Hematopoietic multipotent progenitor cell treated with erythropoietin and hydrocortisone succinate and interleukin-3 and kit ligand, for 17 days (in vitro differentiated cells): ENCODE results near the gene TRPV5.

Source experiments
- DNase-seq: peaks from one replicate; pipeline ENCODE4 v3.0.0-alpha.2; 2015; ENCODE audit warnings: low spot score

The TRPV5 gene

GRCh38 chr7:142885311-142886230, 48.0 kb downstream of the TRPV5 start, which contains the start of gene TRPV6:
Gene TRPV6, minus strand, starts transcription at chr7:142885745.
- no peak for DNase-seq

DNA sequence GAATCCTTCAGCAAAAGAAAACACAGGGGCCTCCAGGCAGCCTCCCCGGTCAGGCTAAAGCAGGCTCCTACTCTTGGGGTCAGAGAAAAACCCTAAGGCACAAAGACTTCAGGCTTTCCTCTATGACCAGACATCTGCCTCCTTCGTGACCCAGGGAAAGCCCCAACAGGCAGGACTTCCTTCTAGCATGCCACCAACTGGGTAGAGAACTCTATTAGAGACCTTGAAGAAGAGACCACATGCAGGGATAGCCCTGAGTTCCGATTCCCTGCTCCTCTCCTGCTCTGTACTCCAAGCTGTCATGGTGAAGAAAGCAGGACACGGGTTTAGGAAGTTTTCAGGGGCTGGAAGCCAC, 49.3 kb downstream of the TRPV5 start:
- no peak for DNase-seq

GRCh38 chr7:142883571-142884285, 49.8 kb downstream of the TRPV5 start:
- no peak for DNase-seq

DNA sequence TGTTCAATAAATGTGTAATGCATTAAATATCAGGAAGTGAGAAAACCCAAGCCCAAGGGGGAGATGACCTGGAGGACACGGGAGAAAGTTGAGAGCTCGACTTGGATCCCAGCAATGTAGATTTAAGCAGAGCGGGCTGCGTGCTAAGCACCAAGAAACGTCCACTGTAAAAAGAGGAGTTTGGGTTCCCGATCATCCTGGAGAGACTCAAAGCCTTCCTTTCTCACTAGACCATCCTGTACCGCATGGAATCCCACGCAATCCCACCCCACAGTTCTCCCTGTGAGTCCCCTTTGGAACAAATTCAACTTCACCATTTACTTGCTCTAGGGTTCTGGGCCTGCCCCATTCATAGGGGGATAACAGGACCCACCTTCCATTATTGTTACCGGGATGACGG, 50.4 kb downstream of the TRPV5 start:
- DNase-seq, result no peak

- DNase-seq, result no peak
Measured at GRCh38 chr7:142882338-142882678, 51.2 kb downstream of the TRPV5 start.

DNA sequence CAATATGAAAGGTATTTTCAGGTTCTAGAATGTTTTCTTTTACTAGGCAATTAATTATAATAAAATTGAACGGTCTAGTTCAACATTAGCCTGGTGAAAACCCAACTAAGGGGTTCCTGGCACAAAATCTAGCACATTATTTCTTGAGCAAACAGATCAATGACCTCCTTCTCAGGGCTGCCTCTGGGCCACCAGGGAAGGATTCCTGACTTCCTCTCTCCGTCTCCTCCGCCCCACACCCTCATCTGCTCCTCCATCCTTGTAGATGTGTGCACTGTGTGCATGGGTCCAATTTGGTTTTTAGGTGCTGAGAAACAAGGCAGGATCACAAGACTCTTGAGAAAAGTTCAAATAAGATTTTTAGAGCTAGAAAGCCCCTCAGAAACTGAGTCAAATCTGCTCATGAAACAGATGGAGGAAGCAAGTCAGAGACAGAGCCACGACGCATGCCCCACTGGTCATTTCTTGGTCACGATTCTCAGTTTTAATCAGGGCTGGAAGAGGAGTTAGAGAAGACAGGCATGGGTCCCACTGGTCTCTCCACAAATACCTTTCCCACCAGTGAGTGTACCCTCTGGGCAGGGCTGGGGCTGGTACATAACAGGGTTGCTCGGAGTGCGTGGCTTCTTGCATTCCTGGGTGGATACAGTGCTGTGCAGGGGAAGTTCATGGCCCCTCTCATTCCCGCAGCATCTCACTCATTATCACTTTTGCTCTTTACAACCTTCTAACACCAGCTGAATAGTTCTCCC, 51.8 kb downstream of the TRPV5 start:
- no peak for DNase-seq

GRCh38 chr7:142880876-142881505, 52.6 kb downstream of the TRPV5 start:
- DNase-seq, result peak; percentile 66

GRCh38 chr7:142879060-142879459, 54.5 kb downstream of the TRPV5 start:
- no peak for DNase-seq

- no peak for DNase-seq
Measured at GRCh38 chr7:142878315-142878714, 55.2 kb downstream of the TRPV5 start.

DNA sequence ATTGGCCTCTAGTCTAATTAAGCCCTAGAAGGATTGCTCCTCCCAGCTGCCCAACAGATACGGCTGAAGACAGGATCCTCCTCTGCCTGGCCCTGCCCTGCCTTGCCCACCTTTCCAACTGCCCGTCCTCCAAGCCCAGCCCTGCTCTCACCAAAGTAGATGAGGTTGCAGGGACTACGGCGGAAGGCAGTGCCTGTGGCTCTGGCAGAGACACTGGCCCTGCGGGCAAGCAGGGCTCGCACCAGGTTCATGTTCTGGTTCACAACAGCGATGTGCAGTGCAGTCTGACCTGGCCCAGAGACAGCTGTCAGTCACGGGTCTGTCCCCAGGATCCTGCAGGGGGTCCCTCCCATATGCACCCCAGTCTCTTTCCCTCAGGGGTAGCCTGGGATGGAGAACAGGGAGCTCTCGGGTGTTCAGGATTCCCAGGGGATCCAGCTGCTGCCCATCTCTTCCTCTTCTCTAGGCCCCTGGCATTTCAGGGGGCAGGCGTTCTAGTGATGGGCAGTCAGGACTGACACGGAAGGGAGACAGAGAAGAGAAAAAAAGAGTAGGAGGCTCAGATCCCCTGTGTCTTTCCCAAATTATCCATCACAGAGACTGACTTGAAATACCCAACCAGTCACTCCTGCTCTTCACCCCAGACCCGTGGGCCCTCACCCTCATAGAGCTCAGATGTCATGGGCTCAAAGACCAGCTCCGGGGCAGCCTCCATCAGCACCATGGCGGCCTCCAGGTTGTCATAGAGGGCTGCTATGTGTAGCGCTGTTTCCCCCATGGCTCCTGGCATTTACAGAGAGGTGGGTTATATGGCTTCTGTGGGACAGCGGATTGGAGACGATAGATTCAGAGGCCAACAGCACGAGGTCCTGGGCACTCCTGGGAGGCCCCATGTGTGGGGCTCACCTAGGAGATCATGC, 56.3 kb downstream of the TRPV5 start:
- no peak for DNase-seq

DNA sequence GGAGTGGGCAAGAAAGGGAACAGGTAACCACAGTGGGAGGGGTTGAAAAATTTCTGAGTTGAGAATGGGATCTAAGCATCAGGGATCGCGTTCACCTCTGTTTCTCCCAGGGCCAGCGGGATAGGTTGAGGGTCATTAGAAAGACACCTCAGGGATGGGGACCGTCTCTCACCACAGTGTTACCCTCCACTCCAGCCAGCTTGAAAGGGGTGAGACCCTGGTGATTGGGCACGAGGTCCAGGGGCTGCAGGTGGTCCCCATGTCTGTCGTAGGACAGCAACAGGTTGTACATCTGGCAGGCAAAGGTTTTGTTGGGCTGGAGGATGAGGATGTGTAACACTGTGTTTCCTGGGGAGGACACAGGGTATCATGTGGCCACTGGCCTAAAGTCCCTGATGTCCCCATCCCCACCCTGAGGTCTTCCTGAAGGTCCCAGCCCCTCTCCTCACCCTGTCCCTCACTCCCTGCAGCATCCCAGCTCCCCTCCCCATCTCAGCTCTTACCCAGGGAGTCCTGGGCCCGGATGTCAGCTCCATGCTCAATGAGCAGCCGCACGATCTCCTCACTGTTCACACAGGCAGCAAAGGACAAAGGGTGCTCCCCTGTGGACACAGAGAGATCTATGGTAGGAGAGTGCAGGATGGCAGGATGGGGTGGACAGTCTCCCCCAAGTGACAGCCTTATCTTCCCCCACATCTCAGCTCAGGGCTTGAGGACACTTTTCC, 57.1 kb downstream of the TRPV5 start:
- DNase-seq, result no peak

GRCh38 chr7:142875456-142875855, 58.1 kb downstream of the TRPV5 start:
- no peak for DNase-seq

GRCh38 chr7:142874837-142875236, 58.7 kb downstream of the TRPV5 start:
- no peak for DNase-seq

DNA sequence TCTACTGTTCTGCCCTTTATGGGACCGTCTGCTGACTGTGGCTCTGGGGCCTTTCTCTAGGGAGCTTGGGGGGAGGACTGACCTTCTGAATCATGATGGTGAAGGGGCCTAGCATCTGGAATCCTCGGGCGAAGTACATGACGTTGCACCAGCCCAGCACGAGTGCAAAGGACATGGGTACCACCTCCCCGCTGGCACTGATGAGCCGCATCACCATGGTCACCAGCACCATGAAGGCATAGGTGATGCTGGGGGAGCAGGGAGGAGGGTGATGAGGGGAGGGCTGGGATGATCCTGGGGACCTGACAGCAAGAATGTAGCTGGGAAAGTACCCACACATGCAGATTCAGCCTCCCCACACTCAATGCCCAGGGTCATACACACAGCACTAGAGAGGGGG, 59.1 kb downstream of the TRPV5 start:
- DNase-seq, result no peak

DNA sequence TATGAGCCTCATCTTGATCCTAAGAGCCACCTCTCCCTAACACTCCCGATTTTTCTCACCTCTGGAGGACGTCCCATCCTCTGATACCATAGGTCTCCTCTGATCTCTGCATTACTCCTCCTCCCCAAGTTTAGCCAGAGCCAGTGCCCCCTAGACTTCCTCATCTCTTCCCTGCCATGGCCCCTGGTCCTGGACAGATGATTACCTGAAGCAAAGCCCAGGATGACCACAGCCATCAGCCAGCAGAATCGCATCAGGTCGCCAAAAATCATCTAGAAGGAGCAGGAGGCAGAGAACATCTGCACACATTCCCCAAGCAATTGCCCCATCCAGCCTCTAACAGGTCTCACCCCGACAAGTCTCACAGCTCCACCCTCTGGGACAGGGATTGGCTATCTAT, 59.7 kb downstream of the TRPV5 start:
- no peak for DNase-seq

DNA sequence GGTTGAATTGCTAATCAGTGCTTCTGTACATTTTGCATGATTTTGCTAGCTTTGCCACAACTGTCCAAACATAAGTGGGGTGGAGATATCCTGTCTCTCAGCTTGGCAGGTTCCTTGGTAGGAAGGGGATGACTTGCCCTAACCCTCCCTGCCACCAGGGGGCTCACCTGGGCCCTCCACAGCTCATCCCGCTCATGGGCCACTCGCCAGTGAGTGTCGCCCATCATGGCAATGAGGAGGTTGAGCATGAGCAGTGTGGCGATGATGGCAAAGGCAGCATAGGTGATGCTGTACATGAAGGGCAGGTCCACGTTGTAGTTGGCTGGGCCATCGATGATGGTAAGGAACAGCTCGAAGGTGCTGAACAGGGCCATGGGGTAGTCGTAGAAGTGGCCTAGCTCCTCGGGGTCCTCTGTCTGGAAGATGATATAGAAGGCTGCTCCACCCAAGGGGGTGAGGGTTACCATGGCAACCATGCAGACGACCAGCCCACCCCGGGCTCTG, 60.2 kb downstream of the TRPV5 start:
- DNase-seq, result peak; percentile 59

- no peak for DNase-seq
Measured at GRCh38 chr7:142872106-142872675, 61.4 kb downstream of the TRPV5 start.

DNA sequence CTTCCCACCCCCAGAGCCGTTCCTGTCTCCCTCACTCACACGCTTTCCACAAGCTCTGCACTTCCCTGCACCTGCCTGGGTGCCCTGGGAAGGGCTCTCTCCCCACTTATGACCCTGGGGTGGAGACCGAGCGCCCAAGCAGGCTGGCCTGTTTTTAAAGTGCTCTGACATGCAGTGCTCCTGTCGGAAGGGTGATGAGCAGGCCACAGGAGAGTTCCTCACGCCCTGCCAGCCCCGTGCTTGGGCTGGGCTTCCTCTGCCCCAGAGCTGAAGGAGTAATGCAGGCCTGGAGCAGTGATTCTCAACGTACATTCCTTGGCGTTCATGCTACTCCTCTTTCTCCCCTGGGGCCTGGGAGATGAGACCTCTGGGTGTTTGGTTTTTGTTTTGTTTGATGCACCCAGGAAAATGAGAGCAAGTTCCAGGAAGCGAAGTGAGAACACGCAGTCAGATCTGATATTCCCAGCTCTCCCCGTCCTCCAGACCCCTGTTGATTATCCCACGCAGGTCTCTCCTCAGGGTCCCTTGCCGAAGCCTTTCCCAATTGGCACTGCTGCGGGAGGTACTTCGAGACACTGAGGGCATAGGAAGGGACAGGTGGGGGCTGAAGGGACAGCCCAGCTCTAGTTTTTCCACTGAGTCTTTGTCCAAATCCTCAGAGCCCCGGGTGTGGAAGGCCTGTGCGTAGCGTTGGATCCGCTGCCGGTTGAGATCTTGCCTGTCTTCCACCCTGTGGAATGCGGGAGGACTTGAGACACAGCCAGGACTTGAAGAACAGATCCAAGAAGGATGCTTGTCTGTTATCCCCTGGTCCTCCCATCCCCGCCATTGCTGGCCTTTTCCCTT, 62.1 kb downstream of the TRPV5 start:
- no peak for DNase-seq
